GM18505 (cell line): Measurements from ENCODE around the gene RALGAPA2.

Source experiments
- ATAC-seq: cut with Tn5 transposase; IDR thresholded peaks from one replicate; pipeline ENCODE4 v1.9.1; 2021; ENCODE audit not compliant: unreplicated experiment
- POLR2A ChIP-seq: IDR thresholded peaks from 4 replicates; pipeline ENCODE4 v1.6.1; 2011; ENCODE audit warnings: borderline replicate concordance; ENCODE audit not compliant: insufficient read depth, insufficient read length; ENCODE audit errors: extremely low read depth

RALGAPA2 gene

GRCh38 chr20:20530428-20531151 is 181.9 kb downstream of the RALGAPA2 start:
- TF ChIP-seq POLR2A, result no peak

DNA sequence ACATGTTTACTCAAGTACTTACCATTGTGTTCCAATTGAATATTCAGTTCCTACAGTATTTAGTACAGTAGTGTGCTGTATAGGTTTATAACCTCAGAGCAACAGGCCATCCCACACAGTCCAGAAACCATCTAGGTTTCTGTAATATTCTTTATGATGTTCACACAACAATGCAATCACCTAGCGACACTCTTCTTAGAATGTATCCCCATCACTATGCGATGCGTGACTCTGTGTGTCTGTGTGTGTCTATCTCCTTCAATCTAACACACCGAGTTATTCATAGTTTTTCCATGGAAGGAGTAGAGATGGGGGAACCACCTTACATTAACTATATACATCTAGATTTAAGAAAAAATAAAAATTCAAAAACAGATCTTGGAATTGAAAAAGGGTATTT is 182.8 kb downstream of the RALGAPA2 start:
- TF ChIP-seq POLR2A, result no peak
- no peak for ATAC-seq

More at GRCh38 chr20:20530428-20531151, 181.9 kb downstream of the RALGAPA2 start:
- no peak for ATAC-seq

- no peak for ATAC-seq
- TF ChIP-seq POLR2A, result no peak
Observed at GRCh38 chr20:20528861-20529260, 183.6 kb downstream of the RALGAPA2 start.

DNA sequence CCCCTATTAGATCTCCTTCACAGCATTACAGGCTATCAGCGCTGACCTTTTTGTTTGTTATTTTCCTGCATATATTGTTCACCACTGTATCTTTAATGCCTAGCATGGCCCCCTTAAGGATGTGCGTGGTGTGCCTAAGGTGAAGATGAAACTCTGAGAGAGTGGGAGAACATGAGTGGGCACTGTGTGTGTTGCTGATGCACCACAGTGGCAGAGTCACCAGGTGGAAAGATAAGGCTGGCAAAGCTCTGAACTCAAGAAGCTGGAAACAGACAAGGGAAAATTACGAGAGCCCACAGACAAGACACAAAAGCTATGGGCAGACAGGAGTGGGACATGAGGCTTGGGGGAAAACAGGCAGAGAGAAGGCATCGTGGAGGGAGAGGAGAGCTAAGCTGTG is 184.8 kb downstream of the RALGAPA2 start:
- no peak for TF ChIP-seq POLR2A
- no peak for ATAC-seq

DNA sequence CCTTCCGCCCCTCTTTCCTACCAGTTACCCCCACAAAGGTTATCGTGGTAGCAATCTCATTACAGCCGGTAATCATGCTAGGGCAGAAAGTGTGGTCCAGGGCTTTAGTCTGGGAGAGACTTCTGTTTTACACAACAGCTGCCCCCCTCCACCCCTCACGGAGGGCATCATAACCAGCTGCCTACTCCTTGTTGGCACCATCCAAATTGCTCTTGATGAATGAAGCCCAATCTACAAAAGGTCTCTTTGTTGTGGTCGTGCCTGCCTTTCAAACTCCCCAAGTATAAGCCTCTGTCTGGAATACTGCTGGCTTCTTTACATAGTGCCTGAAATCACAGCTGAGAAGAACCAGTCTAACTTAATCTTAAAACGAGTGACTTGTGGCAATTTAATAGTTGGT is 186.7 kb downstream of the RALGAPA2 start:
- ATAC-seq, result no peak
- TF ChIP-seq POLR2A, result no peak

DNA sequence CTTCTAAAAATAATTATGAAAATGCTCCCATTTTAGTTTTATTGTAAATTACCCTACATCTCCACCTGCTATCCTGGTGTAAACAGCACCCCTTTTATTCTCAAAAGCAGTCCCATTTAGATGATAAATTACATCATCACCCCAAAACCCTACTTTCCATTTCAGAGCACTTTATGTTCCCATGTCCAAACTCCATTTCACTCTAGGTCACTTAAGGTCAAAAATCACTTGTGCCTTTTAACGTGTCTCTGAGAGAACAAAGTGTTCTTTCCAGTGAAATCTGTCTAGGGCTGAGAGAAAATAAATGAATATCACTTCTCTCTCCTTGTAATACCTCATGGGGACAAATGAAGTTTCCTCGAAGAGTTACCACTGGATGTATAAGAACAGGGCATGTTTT is 187.2 kb downstream of the RALGAPA2 start:
- ATAC-seq, result no peak
- no peak for TF ChIP-seq POLR2A

GRCh38 chr20:20524756-20525155 is 187.7 kb downstream of the RALGAPA2 start:
- TF ChIP-seq POLR2A, result no peak
- ATAC-seq, result no peak

GRCh38 chr20:20521736-20522135 is 190.7 kb downstream of the RALGAPA2 start:
- no peak for ATAC-seq
- no peak for TF ChIP-seq POLR2A

DNA sequence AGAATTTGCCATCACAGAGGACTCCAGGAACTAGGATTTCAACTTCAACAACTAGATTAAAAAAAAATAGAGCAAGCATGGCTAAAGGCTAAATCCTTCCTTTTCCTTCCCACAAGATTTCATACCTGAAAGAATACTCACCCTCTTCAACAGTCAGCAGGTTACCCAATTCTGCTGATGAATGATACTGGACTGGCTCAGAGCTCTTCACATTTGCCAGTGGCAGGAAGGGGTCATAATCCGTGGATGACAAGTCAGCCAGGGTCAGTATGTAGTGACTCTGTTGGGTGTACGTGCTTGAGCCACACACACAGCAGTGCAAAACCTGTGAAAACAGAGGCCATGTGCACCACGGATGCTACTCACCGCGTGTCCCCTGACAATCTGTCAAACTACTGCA is 191.7 kb downstream of the RALGAPA2 start:
- no peak for TF ChIP-seq POLR2A
- no peak for ATAC-seq

GRCh38 chr20:20519269-20519668 is 193.2 kb downstream of the RALGAPA2 start:
- no peak for ATAC-seq
- no peak for TF ChIP-seq POLR2A

GRCh38 chr20:20518263-20518662 is 194.2 kb downstream of the RALGAPA2 start:
- no peak for ATAC-seq

GRCh38 chr20:20517296-20517695 is 195.1 kb downstream of the RALGAPA2 start:
- no peak for TF ChIP-seq POLR2A
- ATAC-seq, result no peak

More at GRCh38 chr20:20518263-20518662, 194.2 kb downstream of the RALGAPA2 start:
- no peak for TF ChIP-seq POLR2A

DNA sequence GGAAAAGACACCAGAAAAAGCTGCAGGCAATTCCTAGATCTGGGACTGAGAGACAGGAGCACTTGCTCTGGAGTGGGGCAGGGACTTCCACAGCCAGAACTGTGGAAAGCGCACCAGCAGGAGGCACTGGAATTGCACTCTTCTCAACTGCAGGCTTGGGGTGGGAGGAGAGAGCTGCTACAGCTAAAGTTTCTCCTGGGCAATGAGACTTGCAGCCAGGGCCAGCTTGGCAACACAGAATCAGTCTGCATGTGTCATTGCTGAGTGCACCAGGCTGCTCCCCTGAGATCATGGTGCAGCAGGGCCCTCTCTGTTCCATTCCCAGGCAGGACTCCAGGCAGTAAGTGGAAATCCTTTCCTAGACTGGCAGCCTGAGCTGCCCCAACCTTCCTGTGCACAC is 198.7 kb downstream of the RALGAPA2 start:
- no peak for ATAC-seq
- no peak for TF ChIP-seq POLR2A

DNA sequence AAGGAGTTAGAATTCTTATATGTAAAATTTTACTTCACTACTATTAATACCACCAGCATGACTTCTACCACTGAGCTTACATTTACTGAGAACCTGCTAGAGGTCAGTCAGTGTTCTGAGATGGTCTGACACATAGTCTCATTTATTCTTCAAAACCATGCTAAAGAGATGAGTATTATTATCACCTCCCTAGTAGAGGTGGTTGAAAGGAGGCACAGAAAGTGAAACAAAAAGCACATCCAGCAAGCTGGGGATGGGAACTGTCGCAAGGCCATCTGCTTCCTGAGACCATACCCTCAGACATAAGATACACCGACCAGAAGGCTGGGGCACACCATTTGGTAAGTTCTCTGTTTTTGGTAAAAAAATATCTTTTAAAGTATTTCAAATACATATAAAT is 206.9 kb downstream of the RALGAPA2 start:
- no peak for TF ChIP-seq POLR2A
- ATAC-seq, result no peak
